ENCODE results near the gene FAM107A.

- TF ChIP-seq CTCF (IDR thresholded peaks at IDR 0.05): no peak
- TF ChIP-seq POLR2A (IDR thresholded peaks at IDR 0.05): no peak
Measured at GRCh38 chr3:58586776-58587192, 9.6 kb upstream of the FAM107A start.

Measured in stomach (tissue), 4 donors.